Aorta (tissue), 5 donors: ENCODE measurements around the gene SGO2. TPM values are rescaled to one million over a fixed set of nuclear protein-coding genes. Genes with fewer than 3 reads are reported as not detected.
"Not testable (repeated sequence)": the region's sequence is repeated elsewhere in the genome, so short reads cannot be mapped to it uniquely, and the experiment has no call there.

Source experiments
- ATAC-seq: fragments of 200-7000 bp; cut with Tn5 transposase; one replicate; pipeline ENCODE4 v1.9.1; 2022; ENCODE audit warnings: moderate library complexity; ENCODE audit not compliant: low FRiP score
- DNase-seq, 2 donors: peaks; one replicate each; pipeline ENCODE4 v3.0.0-alpha.2; 2020
- H3K27ac ChIP-seq, 2 donors: one replicate each; pipeline ENCODE4 v1.5.1; 2013; ENCODE audit warnings: low read length in 2 of 2, mild to moderate bottlenecking in 2 of 2, moderate library complexity in 2 of 2, control low read depth in 1 of 2, inconsistent platforms in 1 of 2, low read depth in 1 of 2
- H3K27me3 ChIP-seq, 2 donors: one replicate each; pipeline ENCODE4 v1.6.1; 2013; ENCODE audit warnings: control low read depth in 1 of 2, low read length in 1 of 2, mild to moderate bottlenecking in 1 of 2, moderate library complexity in 1 of 2; ENCODE audit not compliant: insufficient read depth in 2 of 2, control insufficient read depth in 1 of 2
- H3K36me3 ChIP-seq, 2 donors: one replicate each; pipeline ENCODE4 v1.6.1; 2013; ENCODE audit warnings: control low read depth in 1 of 2, low read length in 1 of 2, mild to moderate bottlenecking in 1 of 2; ENCODE audit not compliant: insufficient read depth in 2 of 2, control insufficient read depth in 1 of 2
- H3K4me1 ChIP-seq, 2 donors: one replicate each; pipeline ENCODE4 v1.6.1; 2013; ENCODE audit warnings: low read length in 2 of 2, control low read depth in 1 of 2, mild to moderate bottlenecking in 1 of 2, moderate library complexity in 1 of 2; ENCODE audit not compliant: insufficient read depth in 2 of 2, control insufficient read depth in 1 of 2
- H3K4me3 ChIP-seq, 2 donors: one replicate each; pipeline ENCODE4 v1.5.1; 2013; ENCODE audit warnings: low read length in 2 of 2, control low read depth in 1 of 2, mild to moderate bottlenecking in 1 of 2
- H3K9me3 ChIP-seq: one replicate; pipeline ENCODE4 v1.6.1; 2013; ENCODE audit warnings: mild to moderate bottlenecking, low read length; ENCODE audit not compliant: control insufficient read depth
- WGBS, 2 donors: extraction: QIAGEN DNeasy Blood & Tissue Kit; methylation state at CpG; one replicate each; pipeline ENCODE4 v1.1.7; 2013; 5-methylcytosine and 5-hydroxymethylcytosine counted together
- intact Hi-C, 2 donors: fragments of 100-400 bp; cut with DNase I; formaldehyde crosslinking; loops; one replicate each; pipeline versions ENCODE4 v1.14.2 to v1.15.0; 2022
- polyA plus RNA-seq, 2 donors: library from polyadenylated mRNA; stranded (reverse); fragments of 200-250 nt; gene quantifications; one replicate each; pipeline ENCODE4 v1.2.3, GENCODE V29; 2013
- total RNA-seq, 2 donors: library from RNA; stranded (reverse); fragmentation: NEBNext Ultra II Directional; extraction: Animal tissue kit (Norgen Biotek cat#: 25700); gene quantifications; one replicate each; pipeline ENCODE4 v1.2.1, GENCODE V29; 2021
- donor health status: healthy with polysubstance abuse.
- donor health status: Bipolar disorder and iron deficiency.
- donor health status: DM: no; HTN: no; CAD: no.
- donor health status: DM: no; HTN: no; CAD: no.
- donor health status: DM: yes; HTN: yes; CAD: no.

The SGO2 gene
- total and polyA plus RNA-seq, 4 donors: 1.00 to 3.2 (median 1.5) TPM

- Histone ChIP-seq H3K27ac (no peak overlapping the region), H3K27me3 (no peaks in the 10 kb centered on the region), H3K9me3 (no peaks in the 10 kb centered on the region), H3K36me3 (no peaks in the 10 kb centered on the region), H3K4me3 (no peak overlapping the region), H3K4me1 (no peaks in the 10 kb centered on the region)
- intact Hi-C loops: no loop called here
- 57 to 59% methylated on average over 2 of the region's 2 CpGs for WGBS, 2 donors
- ATAC-seq: no peak
- DNase-seq: no peak
Measured at GRCh38 chr2:200533754-200534153, 7.7 kb downstream of the SGO2 start.

- intact Hi-C loops: no loop called here
- Histone ChIP-seq H3K27me3 (no peaks in the 10 kb centered on the region), H3K9me3 (no peaks in the 10 kb centered on the region), H3K27ac (no peak overlapping the region), H3K36me3 (no peaks in the 10 kb centered on the region), H3K4me3 (no peak overlapping the region), H3K4me1 (no peaks in the 10 kb centered on the region)
- ATAC-seq (no peak), DNase-seq (no peak)
Measured at GRCh38 chr2:200534572-200534971, 8.6 kb downstream of the SGO2 start.

DNA sequence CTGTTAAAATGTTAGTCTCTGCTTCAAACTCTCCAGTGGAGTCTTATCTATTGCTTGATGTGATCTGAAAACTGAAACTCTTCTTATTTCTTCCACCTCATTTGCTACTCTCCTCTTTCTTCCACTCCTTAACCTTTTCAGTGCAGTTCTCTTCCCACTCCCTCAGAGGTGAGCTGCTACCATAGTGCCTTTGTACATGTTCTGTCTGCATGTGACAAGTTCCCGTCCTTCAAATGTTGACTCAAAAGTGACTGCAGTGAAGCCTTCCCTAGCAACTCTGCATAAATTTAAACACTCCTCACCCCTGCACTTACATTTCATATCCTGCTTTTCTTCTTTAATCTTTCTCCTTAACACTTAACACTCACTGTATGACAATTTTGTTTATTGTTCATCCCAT, 12.1 kb downstream of the SGO2 start:
- H3K36me3 ChIP-seq: no peaks in the 10 kb centered on the region
- WGBS, 2 donors: 82 to 91% methylated on average over 1 of the region's 1 CpG

DNA sequence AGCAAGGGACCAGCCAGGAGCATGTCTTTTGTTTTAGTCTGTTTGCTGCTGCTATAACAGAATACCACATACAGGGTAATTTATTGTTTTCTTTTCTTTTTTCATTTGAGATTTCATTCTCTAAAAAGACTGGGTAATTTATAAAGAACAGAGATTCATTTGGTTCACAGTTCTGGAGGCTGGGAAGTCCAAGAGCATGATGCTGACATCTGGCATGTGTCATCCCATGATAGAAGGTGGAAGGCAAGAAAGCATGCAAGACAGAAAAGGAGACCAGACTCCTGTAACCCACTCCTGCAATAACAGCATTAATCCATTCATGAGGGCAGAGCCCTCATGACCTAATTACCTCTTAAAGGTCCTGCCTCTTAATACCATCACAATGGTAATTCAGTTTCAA, 14.8 kb downstream of the SGO2 start:
- DNase-seq (no peak), ATAC-seq (no peak)
- intact Hi-C loops: no loop called here
- Histone ChIP-seq H3K27ac (no peak overlapping the region), H3K4me3 (no peak overlapping the region), H3K9me3 (no peaks in the 10 kb centered on the region), H3K36me3 (no peaks in the 10 kb centered on the region), H3K27me3 (no peaks in the 10 kb centered on the region), H3K4me1 (no peaks in the 10 kb centered on the region)

More for the DNA sequence above, 12.1 kb downstream of the SGO2 start:
- Histone ChIP-seq H3K4me3 (no peak overlapping the region), H3K27ac (no peak overlapping the region), H3K4me1 (no peaks in the 10 kb centered on the region), H3K9me3 (no peaks in the 10 kb centered on the region), H3K27me3 (no peaks in the 10 kb centered on the region)
- ATAC-seq (no peak), DNase-seq (no peak)
- intact Hi-C loops: no loop called here

GRCh38 chr2:200566596-200566995, 40.6 kb downstream of the SGO2 start:
- H3K9me3 ChIP-seq, H3K27ac ChIP-seq, intact Hi-C loops, ATAC-seq, H3K27me3 ChIP-seq, H3K4me1 ChIP-seq, H3K36me3 ChIP-seq, DNase-seq, H3K4me3 ChIP-seq: not testable (repeated sequence)
- 93 to 94% methylated on average over 12 of the region's 12 CpGs for WGBS, 2 donors

- 95 to 96% methylated on average over 3 of the region's 3 CpGs for WGBS, 2 donors
- no peaks in the 10 kb centered on the region for H3K36me3 ChIP-seq
- ATAC-seq (no peak), DNase-seq (no peak)
- H3K4me1 ChIP-seq: no peaks in the 10 kb centered on the region
- H3K4me3 ChIP-seq: no peak overlapping the region
- no peaks in the 10 kb centered on the region for H3K9me3 ChIP-seq
- no peaks in the 10 kb centered on the region for H3K27me3 ChIP-seq
- intact Hi-C loops: no loop called here
- no peak overlapping the region for H3K27ac ChIP-seq
Measured at GRCh38 chr2:200567932-200568331, 41.9 kb downstream of the SGO2 start.

DNA sequence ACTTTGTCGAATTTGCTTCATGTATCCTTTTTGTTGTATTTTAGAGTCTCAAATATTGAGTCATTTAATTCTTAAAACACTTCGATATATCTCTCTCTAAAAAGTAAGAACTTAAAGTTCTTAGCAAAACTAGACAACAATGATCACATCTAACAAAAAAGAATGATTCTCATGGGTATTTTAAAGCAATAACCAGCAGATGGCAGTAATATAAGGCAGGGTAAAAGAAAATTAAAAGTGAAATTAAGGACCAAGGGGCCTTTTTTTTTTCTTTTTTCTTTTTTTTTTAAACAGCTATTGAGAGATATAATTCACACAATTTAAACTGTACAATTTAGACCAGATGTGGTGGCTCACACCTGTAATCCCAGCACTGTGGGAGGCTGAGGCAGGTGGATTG, 50.0 kb downstream of the SGO2 start:
- no peaks in the 10 kb centered on the region for H3K4me1 ChIP-seq
- no peaks in the 10 kb centered on the region for H3K9me3 ChIP-seq
- WGBS, 2 donors: 84 to 90% methylated on average over 2 of the region's 2 CpGs
- intact Hi-C loops: loop anchor here in 1 of 2 donors (5.0 kb wide), 1 partner anchor 126 kb away; no protein-coding TSS in a partner anchor
- H3K4me3 ChIP-seq: no peak overlapping the region
- no peaks in the 10 kb centered on the region for H3K27me3 ChIP-seq
- no peak overlapping the region for H3K27ac ChIP-seq
- no peaks in the 10 kb centered on the region for H3K36me3 ChIP-seq
- DNase-seq (no peak), ATAC-seq (no peak)

DNA sequence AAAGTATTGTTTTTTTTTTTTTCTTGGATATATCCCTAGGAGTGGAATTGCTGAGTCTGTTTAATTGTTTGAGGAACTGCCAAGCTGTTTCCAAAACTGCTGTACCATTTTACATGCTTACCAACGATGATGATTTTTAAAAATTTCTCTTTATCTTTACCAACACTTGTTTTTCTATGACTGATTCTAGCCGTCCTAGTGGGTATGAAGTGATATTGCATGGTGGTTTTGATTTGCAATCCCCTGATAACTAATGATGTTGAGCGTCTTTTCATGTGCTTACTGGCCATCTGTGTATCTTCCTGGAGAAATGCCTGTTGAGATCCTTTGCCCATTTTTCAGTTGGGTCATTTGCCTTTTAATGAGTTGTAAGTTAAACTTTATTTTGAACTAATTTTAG, 51.0 kb downstream of the SGO2 start:
- Histone ChIP-seq H3K36me3 (no peaks in the 10 kb centered on the region), H3K4me1 (no peaks in the 10 kb centered on the region), H3K9me3 (no peaks in the 10 kb centered on the region), H3K27ac (no peak overlapping the region), H3K27me3 (no peaks in the 10 kb centered on the region), H3K4me3 (no peak overlapping the region)
- WGBS, 2 donors: 92 to 96% methylated on average over 3 of the region's 3 CpGs
- intact Hi-C loops: loop anchor here in 1 of 2 donors (5.0 kb wide), 1 partner anchor 125 kb away; no protein-coding TSS in a partner anchor
- DNase-seq (no peak), ATAC-seq (no peak)

DNA sequence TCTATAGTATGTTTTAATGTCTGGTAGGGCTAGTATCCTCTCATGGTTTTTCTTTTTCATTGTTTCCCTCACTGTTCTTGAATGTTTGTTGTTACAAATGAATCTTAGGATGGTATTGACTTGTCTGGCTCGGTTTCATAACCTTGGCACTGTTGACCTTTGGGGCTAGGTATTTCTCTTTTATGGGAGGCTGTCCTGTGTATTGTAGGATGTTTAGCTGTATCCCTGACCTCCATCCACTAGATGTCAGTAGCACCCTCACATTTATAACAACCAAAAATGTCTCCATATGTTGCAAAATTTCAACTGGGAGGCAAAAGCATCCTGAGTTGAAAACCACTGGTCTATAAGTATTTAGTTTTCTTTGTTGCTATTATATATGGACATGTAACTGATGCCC, 52.8 kb downstream of the SGO2 start:
- DNase-seq: no peak
- no peaks in the 10 kb centered on the region for H3K4me1 ChIP-seq
- no peaks in the 10 kb centered on the region for H3K36me3 ChIP-seq
- no peak for ATAC-seq
- H3K27ac ChIP-seq: no peak overlapping the region
- no peak overlapping the region for H3K4me3 ChIP-seq
- intact Hi-C loops: loop anchor here (2.0 to 5.0 kb wide), 2 partner anchors 124 kb away; no protein-coding TSS in a partner anchor
- 83 to 100% methylated on average over 1 of the region's 1 CpG for WGBS, 2 donors
- no peaks in the 10 kb centered on the region for H3K27me3 ChIP-seq
- no peaks in the 10 kb centered on the region for H3K9me3 ChIP-seq
